NCI-H1417 (cell line): ENCODE results near the gene HUNK.
"Not testable (repeated sequence)": the region's sequence is repeated elsewhere in the genome, so short reads cannot be mapped to it uniquely, and the experiment has no call there.

Source experiments
- DNase-seq, 3 experiments: peaks; one replicate each; lab custom pipeline; 2025; lab: John Stamatoyannopoulos, UW

HUNK gene

DNA sequence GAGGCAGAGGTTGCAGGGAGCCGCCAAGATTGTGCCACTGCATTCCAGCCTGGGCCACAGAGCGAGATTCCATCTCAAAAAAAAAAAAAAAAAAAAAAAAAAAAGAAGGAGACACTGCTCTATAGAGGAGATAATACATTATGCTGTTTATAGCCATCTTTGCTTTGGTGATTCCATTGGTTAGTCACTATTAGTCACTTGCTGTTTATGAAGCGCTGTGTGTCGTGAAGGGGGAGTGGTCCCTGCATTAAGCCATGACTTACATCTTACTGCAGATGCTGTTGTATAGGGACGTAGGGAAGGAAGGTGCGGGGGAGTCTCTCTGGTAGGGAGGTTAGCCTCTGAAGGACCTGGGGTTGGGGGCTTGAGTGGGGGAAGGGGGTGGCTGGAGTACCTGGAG is 48.3 kb downstream of the HUNK start:
- no peak for DNase-seq

DNA sequence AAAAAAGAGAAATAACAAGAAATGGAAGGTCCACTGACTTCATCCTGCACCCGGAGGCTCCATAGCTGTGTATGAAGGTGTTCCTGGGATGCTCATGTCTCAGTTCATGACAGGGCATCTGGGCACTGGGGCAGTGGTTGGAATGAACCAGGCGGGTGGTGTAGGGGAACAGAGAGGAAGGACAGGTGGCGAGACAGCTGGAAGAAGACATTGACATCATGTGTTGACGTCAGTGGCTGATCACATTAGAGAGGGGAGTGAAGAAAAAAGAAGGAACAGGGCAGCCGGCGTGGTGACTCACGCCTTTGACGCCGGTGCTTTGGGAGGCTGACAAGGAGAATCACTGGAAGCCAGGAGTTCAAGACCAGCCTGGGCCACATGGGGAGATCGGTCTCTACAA is 50.1 kb downstream of the HUNK start:
- no peak for DNase-seq

GRCh38 chr21:31923756-31924155 is 50.9 kb downstream of the HUNK start:
- DNase-seq: no peak

- no peak for DNase-seq
These were observed 51.7 kb downstream of the HUNK start for GRCh38 chr21:31924548-31924947.

GRCh38 chr21:31926498-31926897 is 53.7 kb downstream of the HUNK start:
- DNase-seq: no peak

- peak in 1 of 3 experiments; percentile 14 for DNase-seq
These were observed 55.0 kb downstream of the HUNK start for GRCh38 chr21:31927689-31928353.

- no peak for DNase-seq
These were observed 55.8 kb downstream of the HUNK start for GRCh38 chr21:31928656-31929055.

DNA sequence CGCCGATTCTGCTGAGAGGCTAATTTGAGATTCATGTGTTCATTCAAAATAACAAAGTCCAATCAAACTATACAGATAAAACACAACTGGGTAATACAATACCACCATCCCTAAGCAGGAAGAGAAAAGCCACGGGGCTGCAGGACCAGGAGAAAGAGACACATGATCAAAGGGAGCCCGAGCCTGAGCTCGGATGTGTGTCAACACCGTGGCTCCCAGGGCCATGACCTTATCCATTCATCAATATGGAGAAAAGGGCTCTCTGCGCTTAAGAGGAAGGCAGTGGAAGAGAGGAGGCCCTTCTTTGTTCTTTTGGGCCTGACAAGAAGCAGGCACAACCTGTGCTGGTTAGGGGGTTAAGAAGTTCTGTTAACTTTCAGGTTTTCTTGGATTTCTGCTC is 56.7 kb downstream of the HUNK start:
- DNase-seq: peak in 1 of 3 experiments; percentile 24

DNA sequence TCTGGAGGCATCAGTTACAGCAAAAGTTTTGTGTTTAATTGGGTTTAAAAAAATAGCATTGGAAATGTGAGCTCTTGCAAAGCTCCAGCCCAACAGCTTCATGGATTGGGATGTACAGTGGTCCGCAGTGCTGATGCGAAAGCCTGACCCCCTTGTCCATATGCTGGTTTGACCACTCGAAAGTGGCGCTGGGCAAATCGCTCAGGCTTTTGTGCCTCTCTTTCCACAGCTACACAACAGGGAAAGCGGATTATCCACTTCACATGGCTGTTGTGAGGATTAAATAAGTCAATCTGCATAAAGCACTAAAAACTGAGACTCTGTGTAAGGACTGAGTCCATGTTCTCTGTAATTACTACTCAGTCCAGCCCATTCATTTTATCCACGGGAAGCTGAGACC is 57.2 kb downstream of the HUNK start:
- DNase-seq: no peak

DNA sequence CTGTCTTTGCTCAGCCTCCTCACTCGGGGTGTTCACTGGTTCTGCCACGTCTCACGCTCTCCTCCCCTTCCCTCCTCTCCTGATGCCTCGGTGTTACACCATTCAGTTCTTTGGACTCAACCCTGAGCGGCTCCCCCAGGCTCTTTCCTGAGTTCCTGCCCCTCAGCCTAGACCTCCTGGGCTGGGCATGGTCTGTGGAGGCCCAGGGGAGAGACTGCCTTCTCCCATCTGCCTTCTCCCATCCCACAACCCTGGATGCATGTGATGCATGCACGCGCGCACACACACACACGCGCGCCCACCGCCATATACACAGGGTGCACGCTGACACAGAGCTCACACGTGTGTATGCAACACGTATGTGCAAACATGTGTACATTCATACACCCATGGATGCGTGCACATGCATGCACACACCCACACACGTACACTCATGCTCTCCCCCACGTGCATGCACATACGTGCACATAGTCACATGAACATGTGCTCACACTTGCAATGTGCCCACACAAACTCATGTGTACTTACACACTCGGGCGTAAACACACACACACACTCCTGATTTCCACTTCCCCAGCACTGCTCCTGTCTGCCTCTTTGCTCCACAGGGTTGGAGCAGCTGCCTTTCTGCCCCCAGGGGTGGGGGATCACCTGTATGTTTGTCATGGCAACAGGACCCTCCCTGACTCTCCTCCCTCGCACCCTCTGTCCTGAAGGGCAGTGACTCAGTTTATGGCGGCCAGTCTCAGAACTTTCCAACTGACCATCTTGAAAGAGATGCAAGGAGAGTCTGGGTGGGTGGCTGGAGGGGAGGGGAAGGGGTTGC is 59.0 kb downstream of the HUNK start:
- no peak for DNase-seq

- no peak for DNase-seq
These were observed 59.6 kb downstream of the HUNK start for GRCh38 chr21:31932470-31932764.

GRCh38 chr21:31937303-31937702 is 64.5 kb downstream of the HUNK start:
- DNase-seq: peak in 1 of 3 experiments; percentile 10

- no peak for DNase-seq
These were observed 65.8 kb downstream of the HUNK start for GRCh38 chr21:31938330-31939301.

DNA sequence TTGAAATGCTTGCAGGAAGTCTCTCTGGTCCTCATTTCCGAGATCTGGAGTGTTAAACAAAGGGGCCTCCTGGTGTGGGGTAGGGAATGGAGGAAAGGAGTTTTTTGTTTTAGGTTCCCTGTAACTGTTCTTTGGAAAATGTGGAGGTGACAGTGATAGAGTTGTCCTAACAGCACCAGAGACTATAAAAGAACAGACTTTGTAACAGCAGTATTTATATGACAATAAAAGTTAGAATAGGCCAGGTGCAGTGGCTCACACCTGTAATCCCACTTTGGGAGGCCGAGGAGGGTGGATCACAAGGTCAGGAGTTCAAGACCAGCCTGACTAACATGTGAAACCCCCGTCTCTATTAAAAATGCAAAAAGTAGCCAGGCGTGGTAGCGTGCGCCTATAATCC is 68.9 kb downstream of the HUNK start:
- no peak for DNase-seq

DNA sequence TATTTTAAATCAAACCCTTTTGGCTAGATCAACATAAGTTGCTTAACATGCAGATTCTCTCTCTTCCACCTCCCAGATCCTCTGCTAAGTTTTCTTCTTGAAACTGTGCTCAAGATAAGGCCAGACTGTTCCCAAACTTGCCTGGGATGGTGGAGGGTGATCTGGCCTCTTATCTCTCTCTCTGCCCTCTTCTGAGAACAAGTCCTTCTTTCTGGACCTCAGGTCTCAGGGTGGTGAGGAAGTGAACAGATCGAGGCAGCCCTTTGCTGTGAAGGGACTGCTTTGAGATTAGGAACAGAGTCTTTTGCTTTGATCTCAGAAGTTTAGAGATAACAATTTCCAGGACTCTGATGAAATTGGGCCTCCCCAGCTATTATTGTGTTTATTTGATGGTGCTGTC is 70.7 kb downstream of the HUNK start:
- no peak for DNase-seq

DNA sequence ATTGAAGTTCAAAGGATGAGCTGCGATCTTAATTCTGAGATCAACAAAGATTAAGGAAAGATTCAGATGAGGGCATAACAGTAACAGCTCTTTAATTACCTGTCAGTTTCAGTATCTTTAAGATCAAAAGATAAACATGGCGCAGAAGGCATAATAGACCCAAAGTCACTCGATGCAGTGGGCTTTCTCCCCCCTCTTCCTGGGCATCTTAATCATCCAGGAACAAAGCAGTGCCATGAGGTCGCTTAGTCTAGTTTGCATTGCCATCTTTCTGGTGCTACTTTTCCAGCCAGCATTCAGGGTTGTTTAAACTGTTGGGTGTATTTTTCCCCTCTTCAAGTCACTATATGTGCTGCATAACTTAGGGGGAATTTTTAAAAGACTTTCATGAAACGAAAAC is 72.3 kb downstream of the HUNK start:
- no peak for DNase-seq

GRCh38 chr21:31945546-31945945 is 72.7 kb downstream of the HUNK start:
- DNase-seq: no peak

GRCh38 chr21:31946231-31946630 is 73.4 kb downstream of the HUNK start:
- DNase-seq: no peak

DNA sequence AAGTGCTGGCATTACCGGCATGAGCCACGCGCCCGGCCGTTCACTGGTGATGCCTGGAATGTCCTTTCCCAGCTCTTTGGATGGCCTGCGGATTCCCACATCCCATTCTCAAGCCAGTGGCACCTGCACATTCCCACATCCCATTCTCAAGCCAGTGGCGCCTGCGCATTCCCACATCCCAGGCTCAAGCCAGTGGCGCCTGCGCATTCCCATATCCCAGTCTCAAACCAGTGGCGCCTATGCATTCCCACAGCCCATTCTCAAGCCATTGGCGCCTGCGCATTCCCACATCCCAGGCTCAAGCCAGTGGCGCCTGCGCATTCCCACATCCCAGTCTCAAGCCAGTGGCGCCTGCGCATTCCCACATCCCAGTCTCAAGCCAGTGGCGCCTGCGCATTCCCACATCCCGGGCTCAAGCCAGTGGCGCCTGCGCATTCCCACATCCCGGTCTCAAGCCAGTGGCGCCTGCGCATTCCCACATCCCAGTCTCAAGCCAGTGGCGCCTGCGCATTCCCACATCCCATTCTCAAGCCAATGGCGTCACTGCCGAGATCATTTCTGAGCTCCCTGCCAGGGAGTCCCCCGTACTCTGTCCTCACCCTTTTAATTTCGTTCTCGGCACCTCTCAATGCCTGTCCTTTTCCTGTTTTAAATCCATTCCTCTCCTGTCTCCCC is 74.2 kb downstream of the HUNK start:
- DNase-seq: not testable (repeated sequence)

- DNase-seq: no peak
These were observed 75.9 kb downstream of the HUNK start for GRCh38 chr21:31948676-31949075.

DNA sequence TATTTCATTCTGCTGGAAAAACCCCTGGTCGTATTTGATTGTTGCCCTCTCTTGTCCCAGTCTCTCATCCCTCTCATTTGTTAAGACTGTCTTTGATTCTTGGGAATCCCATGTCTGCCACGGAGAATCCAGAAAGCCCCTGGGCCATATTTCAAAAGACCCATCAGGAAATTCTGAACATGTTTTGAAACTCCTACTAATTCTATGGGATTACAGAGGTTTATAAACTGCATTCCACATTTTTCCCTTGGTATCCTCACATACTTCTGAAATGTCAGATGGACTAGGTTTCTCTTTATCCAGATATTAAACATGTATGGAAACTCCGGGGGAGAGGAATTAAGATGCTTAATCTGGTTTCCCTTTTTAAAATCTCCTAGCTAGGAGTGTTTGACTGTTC is 80.0 kb downstream of the HUNK start:
- no peak for DNase-seq

- DNase-seq: no peak
These were observed 84.8 kb downstream of the HUNK start for GRCh38 chr21:31957631-31958030.
